H54 (cell line): ENCODE results near the gene GRHL3.

Experiments used
- DNase-seq: peaks from one replicate; pipeline ENCODE4 v3.0.0; 2011; ENCODE audit warnings: low spot score, mixed read lengths; ENCODE audit not compliant: insufficient read length
- FAIRE-seq: peaks from 3 replicates; lab custom pipeline; 2011; peaks lifted over from hg19 to GRCh38; lab: Jason Lieb, UNC
- POLR2A ChIP-seq: IDR thresholded peaks from 2 replicates; pipeline ENCODE4 v1.6.1; 2011; ENCODE audit warnings: low read depth, mild to moderate bottlenecking, low read length

The GRHL3 gene

GRCh38 chr1:24298606-24299005, 20.6 kb upstream of the GRHL3 start:
- FAIRE-seq (no peak), DNase-seq (no peak)
- no peak for TF ChIP-seq POLR2A

GRCh38 chr1:24299901-24300300, 19.3 kb upstream of the GRHL3 start:
- DNase-seq (no peak), FAIRE-seq (no peak)
- TF ChIP-seq POLR2A, result no peak

GRCh38 chr1:24300971-24301784, 18.0 kb upstream of the GRHL3 start:
- no peak for TF ChIP-seq POLR2A
- DNase-seq, result no peak
- FAIRE-seq, result no peak

GRCh38 chr1:24301785-24302175, 17.4 kb upstream of the GRHL3 start:
- FAIRE-seq, result no peak
- no peak for DNase-seq
- TF ChIP-seq POLR2A, result no peak

- no peak for TF ChIP-seq POLR2A
- FAIRE-seq, result no peak
- DNase-seq, result no peak
These were observed 16.9 kb upstream of the GRHL3 start for GRCh38 chr1:24302209-24302611.

GRCh38 chr1:24303600-24303999, 15.6 kb upstream of the GRHL3 start:
- no peak for FAIRE-seq
- TF ChIP-seq POLR2A, result no peak
- no peak for DNase-seq

- DNase-seq (no peak), FAIRE-seq (no peak)
- no peak for TF ChIP-seq POLR2A
These were observed 14.4 kb upstream of the GRHL3 start for GRCh38 chr1:24304763-24305162.

- no peak for TF ChIP-seq POLR2A
- DNase-seq (no peak), FAIRE-seq (no peak)
These were observed 10.7 kb upstream of the GRHL3 start for GRCh38 chr1:24308365-24309015.

GRCh38 chr1:24309762-24310485, 9.2 kb upstream of the GRHL3 start:
- DNase-seq, result peak; percentile 45
- TF ChIP-seq POLR2A, result no peak
- FAIRE-seq, result no peak

- DNase-seq (no peak), FAIRE-seq (no peak)
- TF ChIP-seq POLR2A, result no peak
These were observed 7.9 kb upstream of the GRHL3 start for GRCh38 chr1:24311234-24311633.

- TF ChIP-seq POLR2A, result no peak
- FAIRE-seq, result no peak
These were observed 7.4 kb upstream of the GRHL3 start for GRCh38 chr1:24311741-24312140.

GRCh38 chr1:24315391-24315790, 3.8 kb upstream of the GRHL3 start:
- FAIRE-seq, result no peak
- DNase-seq, result no peak
- TF ChIP-seq POLR2A, result no peak

More at GRCh38 chr1:24311741-24312140, 7.4 kb upstream of the GRHL3 start:
- no peak for DNase-seq

- FAIRE-seq (no peak), DNase-seq (no peak)
- no peak for TF ChIP-seq POLR2A
These were observed 2.5 kb upstream of the GRHL3 start for GRCh38 chr1:24316645-24317044.

GRCh38 chr1:24317081-24317480, 2.1 kb upstream of the GRHL3 start:
- FAIRE-seq, result no peak
- DNase-seq, result no peak
- no peak for TF ChIP-seq POLR2A
